ENCODE data around the gene PPP1R12B.
"Not testable (repeated sequence)": the region's sequence is repeated elsewhere in the genome, so short reads cannot be mapped to it uniquely, and the experiment has no call there.

PPP1R12B gene

GRCh38 chr1:202456372-202457169 is 108.1 kb downstream of the PPP1R12B start:
- DNase-seq, result not testable (repeated sequence)

GRCh38 chr1:202458651-202459050 is 110.2 kb downstream of the PPP1R12B start:
- DNase-seq, result not testable (repeated sequence)

- not testable (repeated sequence) for DNase-seq
Measured at GRCh38 chr1:202459470-202460142, 111.1 kb downstream of the PPP1R12B start.

- DNase-seq, result not testable (repeated sequence)
Measured at GRCh38 chr1:202460143-202460495, 111.6 kb downstream of the PPP1R12B start.

- no peak for DNase-seq
Measured at GRCh38 chr1:202462342-202463076, 114.0 kb downstream of the PPP1R12B start.

- not testable (repeated sequence) for DNase-seq
Measured at GRCh38 chr1:202464153-202464742, 115.7 kb downstream of the PPP1R12B start.

- DNase-seq, result not testable (repeated sequence)
Measured at GRCh38 chr1:202465644-202466270, 117.3 kb downstream of the PPP1R12B start.

- DNase-seq, result not testable (repeated sequence)
Measured at GRCh38 chr1:202466339-202466738, 117.8 kb downstream of the PPP1R12B start.

- DNase-seq, result not testable (repeated sequence)
Measured at GRCh38 chr1:202467381-202467780, 118.9 kb downstream of the PPP1R12B start.

GRCh38 chr1:202468695-202469094 is 120.2 kb downstream of the PPP1R12B start:
- DNase-seq, result not testable (repeated sequence)

GRCh38 chr1:202469123-202469522 is 120.6 kb downstream of the PPP1R12B start:
- DNase-seq, result not testable (repeated sequence)

GRCh38 chr1:202471246-202471645 is 122.7 kb downstream of the PPP1R12B start:
- DNase-seq, result no peak

- DNase-seq, result not testable (repeated sequence)
Measured at GRCh38 chr1:202472347-202473124, 124.0 kb downstream of the PPP1R12B start.

GRCh38 chr1:202473266-202474045 is 125.0 kb downstream of the PPP1R12B start:
- DNase-seq, result not testable (repeated sequence)

GRCh38 chr1:202479661-202480060 is 131.2 kb downstream of the PPP1R12B start:
- DNase-seq, result not testable (repeated sequence)

- DNase-seq, result not testable (repeated sequence)
Measured at GRCh38 chr1:202480640-202481039, 132.1 kb downstream of the PPP1R12B start.

GRCh38 chr1:202483362-202483761 is 134.9 kb downstream of the PPP1R12B start:
- DNase-seq, result not testable (repeated sequence)

- not testable (repeated sequence) for DNase-seq
Measured at GRCh38 chr1:202484032-202484431, 135.5 kb downstream of the PPP1R12B start.

GRCh38 chr1:202484820-202485219 is 136.3 kb downstream of the PPP1R12B start:
- DNase-seq, result not testable (repeated sequence)

- not testable (repeated sequence) for DNase-seq
Measured at GRCh38 chr1:202488178-202488649, 139.7 kb downstream of the PPP1R12B start.

GRCh38 chr1:202489101-202489500 is 140.6 kb downstream of the PPP1R12B start:
- DNase-seq, result not testable (repeated sequence)

Data from stimulated activated CD4-positive, alpha-beta T cell treated with anti-CD3 and anti-CD28 coated beads, Interleukin-4, amount 100 ng/mL, for 4 hours (primary cell).